Neural progenitor cell (in vitro differentiated cells): ENCODE measurements around the gene FAM135A. TPM values are rescaled to one million over a fixed set of nuclear protein-coding genes. Genes with fewer than 3 reads are reported as not detected.

Experiments used
- DNase-seq: peaks from one replicate; pipeline ENCODE4 v3.0.0-alpha.2; 2016; ENCODE audit warnings: low spot score
- H2AFZ ChIP-seq: fragments of 200-600 bp; sonication (generic); replicated peaks from 2 replicates; pipeline ENCODE4 v1.6.1; 2016; ENCODE audit warnings: antibody characterized with exemption
- H3F3A ChIP-seq: fragments of 200-600 bp; sonication (generic); 2 replicates; pipeline ENCODE4 v1.6.1; 2016; ENCODE audit warnings: antibody characterized with exemption, low read depth
- H3K27ac ChIP-seq: fragments of 200-600 bp; sonication (generic); 2 replicates; pipeline ENCODE4 v1.5.1; 2016; ENCODE audit warnings: mild to moderate bottlenecking
- H3K27me3 ChIP-seq: fragments of 200-600 bp; sonication (generic); 2 replicates; pipeline ENCODE4 v1.6.1; 2016; ENCODE audit warnings: mild to moderate bottlenecking, moderate library complexity
- H3K36me3 ChIP-seq: fragments of 200-600 bp; sonication (generic); 2 replicates; pipeline ENCODE4 v1.5.1; 2016
- H3K4me1 ChIP-seq: fragments of 200-600 bp; sonication (generic); 2 replicates; pipeline ENCODE4 v1.6.1; 2016; ENCODE audit warnings: mixed run types
- H3K4me2 ChIP-seq: fragments of 200-600 bp; sonication (generic); 2 replicates; pipeline ENCODE4 v1.6.1; 2016
- H3K4me3 ChIP-seq: fragments of 200-600 bp; sonication (generic); 2 replicates; pipeline ENCODE4 v1.5.1; 2016
- H3K79me2 ChIP-seq: fragments of 200-600 bp; sonication (generic); 2 replicates; pipeline ENCODE4 v1.6.1; 2016; ENCODE audit warnings: low read depth
- H3K9ac ChIP-seq: fragments of 200-600 bp; sonication (generic); 2 replicates; pipeline ENCODE4 v1.6.1; 2016
- H3K9me3 ChIP-seq: fragments of 200-600 bp; sonication (generic); 2 replicates; pipeline ENCODE4 v1.5.1; 2016; ENCODE audit warnings: low read depth
- H4K20me1 ChIP-seq: fragments of 200-600 bp; sonication (generic); 2 replicates; pipeline ENCODE4 v1.6.1; 2016; ENCODE audit warnings: low read depth
- H3K27ac Mint-ChIP-seq: 3 replicates; pipeline ENCODE4 v1.8.0; 2021; ENCODE audit warnings: mixed read lengths
- H3K27me3 Mint-ChIP-seq: 2 replicates; pipeline ENCODE4 v1.8.0; 2022; ENCODE audit warnings: low read depth, mild to moderate bottlenecking, inconsistent platforms, moderate library complexity, mixed read lengths; ENCODE audit not compliant: insufficient read depth
- H3K36me3 Mint-ChIP-seq: 3 replicates; pipeline ENCODE4 v1.8.0; 2021; ENCODE audit warnings: mixed read lengths
- H3K4me1 Mint-ChIP-seq: 3 replicates; pipeline ENCODE4 v1.8.0; 2021; ENCODE audit warnings: mixed read lengths
- H3K4me3 Mint-ChIP-seq: 3 replicates; pipeline ENCODE4 v1.8.0; 2021; ENCODE audit warnings: mild to moderate bottlenecking, moderate library complexity, mixed read lengths
- H3K9me3 Mint-ChIP-seq: 3 replicates; pipeline ENCODE4 v1.8.0; 2020; ENCODE audit warnings: mixed read lengths
- CTCF ChIP-seq: fragments of 200-600 bp; sonication (generic); IDR thresholded peaks from 2 replicates; pipeline ENCODE4 v1.5.1; 2017; ENCODE audit warnings: antibody characterized with exemption, mild to moderate bottlenecking
- EZH2 ChIP-seq: fragments of 200-600 bp; sonication (generic); IDR thresholded peaks from 2 replicates; pipeline ENCODE4 v1.6.1; 2017; ENCODE audit warnings: antibody characterized with exemption, mild to moderate bottlenecking, moderate library complexity
- EZH2phosphoT487 ChIP-seq: fragments of 200-600 bp; sonication (generic); IDR thresholded peaks from 2 replicates; pipeline ENCODE4 v1.6.1; 2017; ENCODE audit warnings: antibody characterized with exemption
- total RNA-seq: library from RNA; depleted of rRNA; stranded (reverse); fragments of >200 nt; gene quantifications from 2 replicates; pipeline ENCODE4 v1.2.3, GENCODE V29; 2015; ENCODE audit warnings: low replicate concordance

FAM135A gene
- total RNA-seq, 1 donor from 2014 or later = 85.3 TPM

- no peak overlapping the region for H3K4me2 ChIP-seq
- no peak overlapping the region for H3K4me3 Mint-ChIP-seq
- H3K27ac Mint-ChIP-seq = no peak overlapping the region
- no peaks in the 10 kb centered on the region for H3K36me3 ChIP-seq
- H3K4me3 ChIP-seq = no peak overlapping the region
- peaks cover 2% of the 10 kb centered on the region for H3K4me1 Mint-ChIP-seq
- H4K20me1 ChIP-seq = no peaks in the 10 kb centered on the region
- H3K9ac ChIP-seq = no peak overlapping the region
- no peaks in the 10 kb centered on the region for H3K9me3 Mint-ChIP-seq
- no peaks in the 10 kb centered on the region for H3K27me3 Mint-ChIP-seq
- no peaks in the 10 kb centered on the region for H3K36me3 Mint-ChIP-seq
- H3F3A ChIP-seq = no peaks in the 10 kb centered on the region
- H3K79me2 ChIP-seq = no peaks in the 10 kb centered on the region
- H3K27me3 ChIP-seq = no peaks in the 10 kb centered on the region
- peak overlapping the region; percentile 46 for H2AFZ ChIP-seq
- no peak overlapping the region for H3K27ac ChIP-seq
- no peaks in the 10 kb centered on the region for H3K9me3 ChIP-seq
- H3K4me1 ChIP-seq = no peaks in the 10 kb centered on the region
- DNase-seq = peak; percentile 10
- peak; percentile 45 for TF ChIP-seq CTCF
- TF ChIP-seq EZH2 = no peak
Observed at GRCh38 chr6:70375882-70376281, 37.4 kb upstream of the FAM135A start.

- no peaks in the 10 kb centered on the region for H3K36me3 Mint-ChIP-seq
- no peak overlapping the region for H3K9ac ChIP-seq
Observed at GRCh38 chr6:70376628-70377027, 36.7 kb upstream of the FAM135A start.

GRCh38 chr6:70377372-70377771, 35.9 kb upstream of the FAM135A start:
- Histone ChIP-seq H3K27me3 (no peaks in the 10 kb centered on the region), H4K20me1 (no peaks in the 10 kb centered on the region), H3K27ac (no peak overlapping the region), H3K9ac (no peak overlapping the region), H3K4me3 (no peak overlapping the region), H3K4me1 (no peaks in the 10 kb centered on the region), H3K9me3 (no peaks in the 10 kb centered on the region), H3K36me3 (no peaks in the 10 kb centered on the region), H3K79me2 (no peaks in the 10 kb centered on the region), H2AFZ (no peak overlapping the region), H3F3A (no peaks in the 10 kb centered on the region), H3K4me2 (no peak overlapping the region)
- Mint-ChIP-seq H3K4me3 (no peak overlapping the region), H3K36me3 (no peaks in the 10 kb centered on the region), H3K9me3 (no peaks in the 10 kb centered on the region), H3K4me1 (peaks cover 5% of the 10 kb centered on the region), H3K27me3 (no peaks in the 10 kb centered on the region), H3K27ac (no peak overlapping the region)
- TF ChIP-seq CTCF = no peak
- no peak for TF ChIP-seq EZH2
- no peak for TF ChIP-seq EZH2phosphoT487
- no peak for DNase-seq

More at GRCh38 chr6:70376628-70377027, 36.7 kb upstream of the FAM135A start:
- no peak overlapping the region for H3K27ac Mint-ChIP-seq
- Histone ChIP-seq H3K4me2 (no peak overlapping the region), H3K36me3 (no peaks in the 10 kb centered on the region), H3K27ac (no peak overlapping the region), H2AFZ (no peak overlapping the region), H4K20me1 (no peaks in the 10 kb centered on the region), H3K9me3 (no peaks in the 10 kb centered on the region), H3K27me3 (no peaks in the 10 kb centered on the region), H3K79me2 (no peaks in the 10 kb centered on the region), H3K4me3 (no peak overlapping the region), H3K4me1 (no peaks in the 10 kb centered on the region), H3F3A (no peaks in the 10 kb centered on the region)
- no peaks in the 10 kb centered on the region for H3K9me3 Mint-ChIP-seq
- TF ChIP-seq EZH2phosphoT487 (no peak), EZH2 (no peak), CTCF (no peak)
- no peaks in the 10 kb centered on the region for H3K27me3 Mint-ChIP-seq
- no peak overlapping the region for H3K4me3 Mint-ChIP-seq
- H3K4me1 Mint-ChIP-seq = peaks cover 5% of the 10 kb centered on the region
- no peak for DNase-seq
